Transverse colon (tissue), 3 donors: ENCODE results near the gene STK4.

Source experiments
- CTCF ChIP-seq, 5 experiments: fragments of 200-600 bp in 3 of 5; fragments of 450-650 bp in 2 of 5; sonication (generic) in 3 of 5; IDR thresholded peaks; 1 replicate in 2 of 5; 2 replicates in 3 of 5; pipeline ENCODE4 v1.5.1; 2016 to 2017; ENCODE audit warnings: antibody characterized with exemption in 5 of 5, inconsistent platforms in 3 of 5, mild to moderate bottlenecking in 2 of 5, moderate library complexity in 1 of 5
- POLR2A ChIP-seq: fragments of 450-650 bp; IDR thresholded peaks from one replicate; pipeline ENCODE4 v1.6.1; 2016; ENCODE audit warnings: antibody characterized with exemption, mild to moderate bottlenecking, moderate library complexity

DNA sequence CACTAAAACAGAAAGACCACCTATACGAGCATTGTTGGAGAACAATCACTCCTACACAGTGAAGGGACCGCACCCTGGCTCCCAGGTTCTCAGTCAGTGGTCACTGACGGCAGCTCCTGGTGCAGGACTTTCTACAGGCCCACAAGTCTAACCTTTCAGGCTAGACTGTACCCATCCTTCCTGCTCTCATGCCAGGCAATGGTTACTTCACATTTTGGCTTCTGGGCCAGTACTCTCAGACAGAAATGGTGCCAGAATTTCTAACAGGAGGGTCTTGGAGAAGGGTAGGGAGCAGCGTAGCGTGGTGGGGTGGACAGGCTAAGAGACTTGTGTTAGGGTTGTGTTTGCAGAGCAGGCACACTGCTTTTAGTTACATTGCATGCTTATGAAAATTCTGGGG, 18.2 kb upstream of the STK4 start:
- TF ChIP-seq POLR2A (no peak), CTCF (IDR thresholded peaks at IDR 0.05) (no peak)
